Measurements from ENCODE around the gene ANKRD7.

Gene ANKRD7

DNA sequence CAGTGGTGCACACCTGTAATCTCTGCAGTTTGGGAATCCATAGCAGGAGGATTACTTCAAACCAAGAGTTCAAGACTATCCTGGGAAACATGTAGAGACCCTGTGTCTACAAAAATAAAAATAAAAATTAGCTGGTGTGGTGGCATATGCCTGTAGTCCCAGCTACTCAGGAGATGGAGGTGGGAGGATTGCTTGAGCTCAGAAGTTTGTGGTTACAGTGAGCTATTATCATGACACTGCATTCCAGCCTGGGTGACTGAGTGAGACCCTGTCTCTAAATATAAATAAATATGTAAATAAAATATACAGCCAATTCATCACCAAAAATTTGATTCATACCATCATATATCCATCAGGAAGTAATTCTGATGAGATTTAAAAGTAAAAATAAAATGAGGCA lies 60.9 kb downstream of the ANKRD7 start:
- in situ Hi-C loops (cut with MboI; ENCODE audit: low pct_unique_long_range_greater_than_20kb, low sequenced_read_pairs, unreplicated experiment) = no loop called here

DNA sequence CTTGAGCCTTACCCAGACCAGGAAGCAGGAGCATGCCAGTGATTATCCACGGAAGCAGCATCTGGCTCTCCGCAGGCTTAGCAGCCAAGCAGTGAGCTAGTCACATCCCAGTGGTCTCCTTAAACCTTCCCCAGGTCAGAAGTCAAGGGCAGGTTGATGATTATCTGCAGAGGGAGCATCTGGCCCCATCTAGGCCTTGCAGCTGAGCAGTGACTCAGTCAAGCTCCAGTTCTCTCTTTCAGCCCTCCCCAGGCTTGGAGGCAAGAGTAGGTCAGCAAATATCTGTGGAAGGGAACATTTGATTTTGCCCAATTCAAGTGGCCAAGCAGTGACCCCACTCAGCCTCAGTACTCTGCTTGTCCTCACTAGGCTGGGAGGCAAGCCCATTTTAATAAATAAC lies 61.6 kb downstream of the ANKRD7 start:
- TF ChIP-seq, protein P1, sequence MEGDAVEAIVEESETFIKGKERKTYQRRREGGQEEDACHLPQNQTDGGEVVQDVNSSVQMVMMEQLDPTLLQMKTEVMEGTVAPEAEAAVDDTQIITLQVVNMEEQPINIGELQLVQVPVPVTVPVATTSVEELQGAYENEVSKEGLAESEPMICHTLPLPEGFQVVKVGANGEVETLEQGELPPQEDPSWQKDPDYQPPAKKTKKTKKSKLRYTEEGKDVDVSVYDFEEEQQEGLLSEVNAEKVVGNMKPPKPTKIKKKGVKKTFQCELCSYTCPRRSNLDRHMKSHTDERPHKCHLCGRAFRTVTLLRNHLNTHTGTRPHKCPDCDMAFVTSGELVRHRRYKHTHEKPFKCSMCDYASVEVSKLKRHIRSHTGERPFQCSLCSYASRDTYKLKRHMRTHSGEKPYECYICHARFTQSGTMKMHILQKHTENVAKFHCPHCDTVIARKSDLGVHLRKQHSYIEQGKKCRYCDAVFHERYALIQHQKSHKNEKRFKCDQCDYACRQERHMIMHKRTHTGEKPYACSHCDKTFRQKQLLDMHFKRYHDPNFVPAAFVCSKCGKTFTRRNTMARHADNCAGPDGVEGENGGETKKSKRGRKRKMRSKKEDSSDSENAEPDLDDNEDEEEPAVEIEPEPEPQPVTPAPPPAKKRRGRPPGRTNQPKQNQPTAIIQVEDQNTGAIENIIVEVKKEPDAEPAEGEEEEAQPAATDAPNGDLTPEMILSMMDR (IDR thresholded peaks at IDR 0.05; ENCODE audit: extremely low read depth, insufficient read depth, missing control alignments) = no peak
- in situ Hi-C loops (cut with MboI; ENCODE audit: low pct_unique_long_range_greater_than_20kb, low sequenced_read_pairs, unreplicated experiment) = no loop called here
- no peak for DNase-seq (ENCODE audit: low spot score)

More for the DNA sequence above, 60.9 kb downstream of the ANKRD7 start:
- DNase-seq (ENCODE audit: low spot score) = no peak
- TF ChIP-seq, protein P1 (IDR thresholded peaks at IDR 0.05; ENCODE audit: extremely low read depth, insufficient read depth, missing control alignments) = no peak

DNA sequence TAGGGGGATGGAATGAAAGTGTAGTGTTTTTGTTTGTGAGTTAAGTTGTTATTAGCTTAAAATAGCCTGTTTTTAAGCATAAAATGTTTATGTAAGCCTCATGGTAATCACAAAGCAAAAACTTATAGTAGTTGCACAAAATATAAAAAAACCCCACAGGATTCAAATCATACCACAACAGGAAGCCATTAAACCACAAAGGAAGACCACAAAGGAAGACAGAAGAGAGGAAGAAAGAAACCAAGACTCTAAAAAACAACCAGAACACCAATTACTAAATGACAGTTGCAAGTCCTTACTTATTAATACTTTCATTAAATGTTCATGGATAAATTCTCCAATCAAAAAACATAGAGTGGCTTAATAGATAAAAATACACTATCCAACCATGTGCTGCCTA lies 63.6 kb downstream of the ANKRD7 start:
- DNase-seq (ENCODE audit: low spot score) = no peak
- in situ Hi-C loops (cut with MboI; ENCODE audit: low pct_unique_long_range_greater_than_20kb, low sequenced_read_pairs, unreplicated experiment) = no loop called here
- TF ChIP-seq, protein P1 (IDR thresholded peaks at IDR 0.05; ENCODE audit: extremely low read depth, insufficient read depth, missing control alignments) = no peak

DNA sequence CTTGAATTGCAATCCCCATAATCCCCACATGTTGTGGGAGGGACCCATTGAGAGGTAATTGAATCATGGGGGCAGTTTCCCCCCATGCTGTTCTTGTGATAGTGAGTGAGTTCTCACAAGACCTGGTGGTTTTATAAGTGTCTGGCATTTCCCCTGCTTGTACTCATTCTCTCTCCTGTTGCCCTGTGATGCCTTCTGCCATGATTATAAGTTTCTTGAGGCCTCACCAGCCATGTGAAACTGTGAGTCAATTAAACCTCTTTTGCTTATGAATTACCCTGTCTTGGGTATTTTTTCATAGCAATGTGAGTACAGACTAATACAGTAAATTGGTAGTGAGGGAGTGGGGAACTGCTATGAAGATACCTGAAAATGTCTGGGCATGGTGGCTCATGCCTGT lies 65.0 kb downstream of the ANKRD7 start:
- in situ Hi-C loops (cut with MboI; ENCODE audit: low pct_unique_long_range_greater_than_20kb, low sequenced_read_pairs, unreplicated experiment) = no loop called here
- DNase-seq (ENCODE audit: low spot score) = no peak
- TF ChIP-seq, protein P1 (IDR thresholded peaks at IDR 0.05; ENCODE audit: extremely low read depth, insufficient read depth, missing control alignments) = no peak
